Prostate gland (tissue), 2 donors: ENCODE data around the gene SGK1.
"Not testable (repeated sequence)": the region's sequence is repeated elsewhere in the genome, so short reads cannot be mapped to it uniquely, and the experiment has no call there.

ENCODE experiments used
- CTCF ChIP-seq, 4 experiments: fragments of 200-600 bp in 2 of 4; fragments of 450-650 bp in 2 of 4; sonication (generic) in 2 of 4; IDR thresholded peaks; 1 replicate in 3 of 4; 2 replicates in 1 of 4; pipeline ENCODE4 v1.5.1; 2016 to 2019; ENCODE audit warnings: antibody characterized with exemption in 4 of 4, mild to moderate bottlenecking in 2 of 4, moderate library complexity in 2 of 4
- POLR2A ChIP-seq: fragments of 450-650 bp; IDR thresholded peaks from one replicate; pipeline ENCODE4 v1.6.1; 2016; ENCODE audit warnings: antibody characterized with exemption, mild to moderate bottlenecking
- POLR2AphosphoS5 ChIP-seq: sonication (generic); formaldehyde crosslinking; IDR thresholded peaks from one replicate; pipeline ENCODE4 v1.6.1; 2017; ENCODE audit warnings: antibody characterized with exemption

- TF ChIP-seq CTCF (IDR thresholded peaks at IDR 0.05); POLR2A; POLR2AphosphoS5: not testable (repeated sequence)
Observed at GRCh38 chr6:134255280-134255679, 62.6 kb downstream of the SGK1 start.
